T-cell (primary cell): ENCODE results near the gene AMELX. TPM values are rescaled to one million over a fixed set of nuclear protein-coding genes. Genes with fewer than 3 reads are reported as not detected.

Experiments used
- ATAC-seq, 4 experiments: fragments of 200-7000 bp in 3 of 4; fragments of 150-1000 bp in 1 of 4; cut with Tn5 transposase; replicated peaks in 1 of 4; 1 replicate in 3 of 4; 2 replicates in 1 of 4; pipeline ENCODE4 v1.10.0; 2021; ENCODE audit warnings: moderate library complexity in 3 of 4, mild to moderate bottlenecking in 2 of 4, moderate number of reproducible peaks in 1 of 4
- CTCF ChIA-PET, 2 donors: fragments of 300-600 bp; sonication (Branson Sonifier 250); formaldehyde crosslinking; loops; one replicate each; lab custom pipeline; 2022; ENCODE audit warnings: antibody characterized with exemption in 2 of 2; lab: Charles Lee
- POLR2A ChIA-PET, 2 donors: fragments of 300-600 bp; sonication (Branson Sonifier 250); formaldehyde crosslinking; loops; one replicate each; lab custom pipeline; 2022; ENCODE audit warnings: antibody characterized with exemption in 2 of 2; lab: Charles Lee
- DNase-seq, 35 experiments: peaks; one replicate each; pipeline versions ENCODE4 v3.0.0 to v3.0.0-alpha.2; 2013 to 2023
- H3K27ac ChIP-seq: one replicate; pipeline ENCODE4 v1.5.1; 2013; ENCODE audit warnings: low read length
- H3K27me3 ChIP-seq, 2 experiments: replicated peaks in 1 of 2; 1 replicate in 1 of 2; 2 replicates in 1 of 2; pipeline versions ENCODE4 v1.6.1 to v1.7.0; 2013; ENCODE audit warnings: low read length in 1 of 2, mixed read lengths in 1 of 2; ENCODE audit not compliant: control insufficient read depth in 2 of 2, insufficient read depth in 2 of 2; ENCODE audit errors: extremely low read depth in 1 of 2
- H3K36me3 ChIP-seq, 2 donors: 1 replicate in 1 of 2; 2 replicates in 1 of 2; pipeline versions ENCODE4 v1.6.1 to v1.7.0; 2013; ENCODE audit warnings: low read length in 1 of 2; ENCODE audit not compliant: control insufficient read depth in 2 of 2, insufficient read depth in 1 of 2; ENCODE audit errors: extremely low read depth in 1 of 2
- H3K4me1 ChIP-seq, 2 experiments: 1 replicate in 1 of 2; 2 replicates in 1 of 2; pipeline versions ENCODE4 v1.6.1 to v1.7.0; 2013; ENCODE audit warnings: low read length in 2 of 2, mixed read lengths in 1 of 2; ENCODE audit not compliant: insufficient read depth in 2 of 2, control insufficient read depth in 1 of 2; ENCODE audit errors: extremely low read depth in 1 of 2
- H3K4me3 ChIP-seq, 2 donors: 1 replicate in 1 of 2; 2 replicates in 1 of 2; pipeline versions ENCODE4 v1.5.1 to v1.7.0; 2013; ENCODE audit warnings: mild to moderate bottlenecking in 2 of 2, low read length in 1 of 2, moderate library complexity in 1 of 2; ENCODE audit not compliant: control insufficient read depth in 1 of 2; ENCODE audit errors: extremely low read depth in 1 of 2
- H3K9me3 ChIP-seq: 2 replicates; pipeline ENCODE4 v1.7.0; 2013
- H3K27ac Mint-ChIP-seq, 2 donors: one replicate each; pipeline ENCODE4 v1.8.0; 2020 to 2021; ENCODE audit warnings: mild to moderate bottlenecking in 2 of 2, mixed read lengths in 2 of 2
- H3K27me3 Mint-ChIP-seq, 2 donors: one replicate each; pipeline ENCODE4 v1.8.0; 2021 to 2022; ENCODE audit warnings: mixed read lengths in 2 of 2
- H3K36me3 Mint-ChIP-seq: one replicate; pipeline ENCODE4 v1.8.0; 2021; ENCODE audit warnings: mixed read lengths
- H3K4me1 Mint-ChIP-seq, 3 donors: one replicate each; pipeline ENCODE4 v1.8.0; 2020 to 2022; ENCODE audit warnings: mixed read lengths in 3 of 3, mild to moderate bottlenecking in 1 of 3
- H3K4me3 Mint-ChIP-seq, 3 donors: one replicate each; pipeline ENCODE4 v1.8.0; 2020 to 2022; ENCODE audit warnings: mild to moderate bottlenecking in 3 of 3, mixed read lengths in 3 of 3, moderate library complexity in 3 of 3
- H3K9me3 Mint-ChIP-seq, 3 donors: one replicate each; pipeline ENCODE4 v1.8.0; 2020 to 2022; ENCODE audit warnings: mixed read lengths in 3 of 3
- WGBS: methylation state at CpG from one replicate; pipeline ENCODE4 v1.1.5; 2013; ENCODE audit warnings: missing lambda C conversion rate; ENCODE audit not compliant: insufficient coverage; 5-methylcytosine and 5-hydroxymethylcytosine counted together
- total RNA-seq, 35 experiments: library from RNA in 6 of 35; stranded (reverse) in 6 of 35; fragments of 120-200 nt in 1 of 35; gene quantifications; one replicate each; pipeline versions ENCODE4 v1.2.1 to v1.2.4 and lab custom pipeline; 2013 to 2026

The AMELX gene
- total RNA-seq, 5 donors from 2014 or later (not counting 1 experiment from before 2014, with no cell fraction given) = not detected

DNA sequence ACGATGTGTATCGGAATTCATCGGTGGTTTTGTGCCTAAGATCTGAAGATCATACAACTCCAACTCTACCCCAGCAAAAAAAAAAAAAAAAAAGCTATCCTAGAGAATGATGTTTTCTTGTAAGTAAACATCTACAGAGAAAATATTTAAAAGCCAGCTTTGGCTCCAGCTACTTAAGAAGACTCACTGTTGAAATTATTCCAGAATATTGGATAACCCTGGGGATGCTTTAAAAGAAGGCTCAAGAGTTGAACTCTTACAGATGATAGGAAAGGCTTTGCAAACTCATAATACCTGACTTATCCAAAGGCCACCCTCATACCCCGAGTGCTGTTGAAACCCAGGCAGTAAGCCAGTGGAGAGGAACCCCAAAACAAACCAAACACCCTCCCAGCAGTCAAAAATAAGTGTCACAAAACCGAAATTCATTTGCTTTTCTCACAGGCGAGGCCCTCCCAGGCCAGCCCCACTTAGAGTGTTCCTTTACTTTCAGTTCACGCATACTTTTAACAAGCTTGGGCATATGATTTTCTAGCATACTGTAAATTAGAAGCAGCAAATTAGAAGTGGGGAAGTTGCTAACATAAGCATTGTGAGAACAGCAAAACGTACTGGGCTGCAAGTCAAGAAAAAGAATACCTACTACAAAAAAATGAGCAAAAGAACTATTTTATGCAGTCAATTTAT is 2.7 kb upstream of the AMELX start:
- H3K36me3 Mint-ChIP-seq = no peaks in the 10 kb centered on the region
- no peak overlapping the region for H3K27ac Mint-ChIP-seq
- no peaks in the 10 kb centered on the region for H3K9me3 Mint-ChIP-seq
- ATAC-seq (no peak), DNase-seq (no peak)
- no peaks in the 10 kb centered on the region for H3K27me3 ChIP-seq
- 60% methylated on average over 1 of the region's 8 CpGs for WGBS
- no peak overlapping the region for H3K27ac ChIP-seq
- H3K36me3 ChIP-seq = no peaks in the 10 kb centered on the region
- ChIA-PET POLR2A (interaction anchor here in 1 of 2 donors (0.5 to 0.6 kb wide), 3 partner anchors 9 to 11 kb away, joined by 4 to 8 read pairs (median 5); no protein-coding TSS in a partner anchor), CTCF (interaction anchor here (0.6 to 0.7 kb wide), 3 partner anchors 19 to 387 kb away, joined by 3 to 4 read pairs (median 3); no protein-coding TSS in a partner anchor)
- H3K9me3 ChIP-seq = no peaks in the 10 kb centered on the region
- peaks cover 0 to 8% of the 10 kb centered on the region in 2 donors for H3K27me3 Mint-ChIP-seq
- no peaks in the 10 kb centered on the region for H3K4me1 ChIP-seq
- H3K4me1 Mint-ChIP-seq = no peaks in the 10 kb centered on the region
- H3K4me3 ChIP-seq = no peak overlapping the region
- no peak overlapping the region for H3K4me3 Mint-ChIP-seq

DNA sequence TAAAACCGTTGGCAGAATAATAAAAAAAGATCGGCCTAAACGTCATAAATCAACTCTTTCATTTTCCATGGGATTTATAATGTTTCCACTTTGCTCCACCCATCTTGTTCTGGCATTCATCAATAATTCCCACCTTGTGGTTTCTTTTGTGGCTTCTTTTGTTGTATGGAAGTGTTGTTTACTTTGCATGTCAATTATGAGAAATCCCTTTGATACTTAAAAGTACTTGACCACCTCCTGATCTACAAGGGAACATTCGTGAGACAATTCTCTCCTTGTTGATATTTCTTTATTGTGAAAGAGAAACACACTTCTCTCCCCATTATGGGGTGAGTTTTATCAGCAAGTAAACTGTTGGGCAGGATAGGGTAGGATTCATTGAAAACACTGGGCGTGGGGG is 2.8 kb downstream of the AMELX start:
- H3K27ac ChIP-seq = no peak overlapping the region
- H3K36me3 Mint-ChIP-seq = no peaks in the 10 kb centered on the region
- peaks cover 2 to 7% of the 10 kb centered on the region in 2 donors for H3K27me3 Mint-ChIP-seq
- ATAC-seq (no peak), DNase-seq (no peak)
- no peak overlapping the region for H3K4me3 Mint-ChIP-seq
- H3K4me1 Mint-ChIP-seq = no peaks in the 10 kb centered on the region
- H3K9me3 Mint-ChIP-seq = no peaks in the 10 kb centered on the region
- H3K27ac Mint-ChIP-seq = no peak overlapping the region
- H3K4me3 ChIP-seq = no peak overlapping the region
- H3K9me3 ChIP-seq = no peaks in the 10 kb centered on the region
- no peaks in the 10 kb centered on the region for H3K27me3 ChIP-seq
- ChIA-PET CTCF (no interaction called here), POLR2A (no interaction called here)
- WGBS = no CpG with 5 or more reads among the region's 5 CpGs
- no peaks in the 10 kb centered on the region for H3K4me1 ChIP-seq
- H3K36me3 ChIP-seq = no peaks in the 10 kb centered on the region

DNA sequence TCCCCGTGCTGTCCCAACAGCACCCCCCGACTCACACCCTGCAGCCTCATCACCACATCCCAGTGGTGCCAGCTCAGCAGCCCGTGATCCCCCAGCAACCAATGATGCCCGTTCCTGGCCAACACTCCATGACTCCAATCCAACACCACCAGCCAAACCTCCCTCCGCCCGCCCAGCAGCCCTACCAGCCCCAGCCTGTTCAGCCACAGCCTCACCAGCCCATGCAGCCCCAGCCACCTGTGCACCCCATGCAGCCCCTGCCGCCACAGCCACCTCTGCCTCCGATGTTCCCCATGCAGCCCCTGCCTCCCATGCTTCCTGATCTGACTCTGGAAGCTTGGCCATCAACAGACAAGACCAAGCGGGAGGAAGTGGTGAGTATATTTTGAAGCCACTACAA is 5.4 kb downstream of the AMELX start:
- H3K4me1 Mint-ChIP-seq = no peaks in the 10 kb centered on the region
- ChIA-PET POLR2A (no interaction called here), CTCF (no interaction called here)
- DNase-seq = no peak
- H3K27me3 Mint-ChIP-seq = peaks cover 2 to 3% of the 10 kb centered on the region in 2 donors
- no peak for ATAC-seq
- Histone ChIP-seq H3K4me1 (no peaks in the 10 kb centered on the region), H3K27ac (no peak overlapping the region), H3K9me3 (no peaks in the 10 kb centered on the region), H3K36me3 (no peaks in the 10 kb centered on the region), H3K4me3 (no peak overlapping the region), H3K27me3 (no peaks in the 10 kb centered on the region)
- H3K4me3 Mint-ChIP-seq = no peak overlapping the region
- H3K9me3 Mint-ChIP-seq = no peaks in the 10 kb centered on the region
- H3K27ac Mint-ChIP-seq = no peak overlapping the region
- WGBS = 89% methylated on average over 3 of the region's 9 CpGs
- H3K36me3 Mint-ChIP-seq = no peaks in the 10 kb centered on the region

DNA sequence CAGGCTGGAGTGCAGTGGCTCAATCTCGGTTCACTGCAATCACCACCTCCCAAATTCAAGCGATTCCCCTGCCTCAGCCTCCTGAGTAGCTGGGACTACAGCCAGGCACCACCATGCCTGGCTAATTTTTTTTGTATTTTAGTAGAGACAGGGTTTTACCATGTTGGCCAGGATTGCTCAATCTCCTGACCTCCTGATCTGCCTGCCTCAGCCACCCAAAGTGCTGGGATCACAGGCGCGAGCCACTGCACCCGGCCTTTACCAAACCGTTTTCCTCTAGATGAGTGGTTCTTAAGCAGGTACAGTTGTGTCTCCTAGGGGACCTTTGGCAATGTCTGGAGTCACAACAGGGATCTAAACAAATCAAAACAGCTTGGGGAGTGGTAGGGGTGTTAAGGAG is 11.6 kb downstream of the AMELX start:
- WGBS = no CpG with 5 or more reads among the region's 6 CpGs
- H3K4me1 ChIP-seq = no peaks in the 10 kb centered on the region
- DNase-seq (no peak), ATAC-seq (no peak)
- H3K9me3 ChIP-seq = no peaks in the 10 kb centered on the region
- no peak overlapping the region for H3K4me3 Mint-ChIP-seq
- no peaks in the 10 kb centered on the region for H3K9me3 Mint-ChIP-seq
- CTCF ChIA-PET = no interaction called here
- POLR2A ChIA-PET = no interaction called here
- no peak overlapping the region for H3K4me3 ChIP-seq
- no peaks in the 10 kb centered on the region for H3K36me3 Mint-ChIP-seq
- no peaks in the 10 kb centered on the region for H3K27me3 ChIP-seq
- no peak overlapping the region for H3K27ac Mint-ChIP-seq
- H3K27ac ChIP-seq = no peak overlapping the region
- peaks cover 0 to 10% of the 10 kb centered on the region in 2 donors for H3K27me3 Mint-ChIP-seq
- no peaks in the 10 kb centered on the region for H3K36me3 ChIP-seq
- no peaks in the 10 kb centered on the region for H3K4me1 Mint-ChIP-seq

DNA sequence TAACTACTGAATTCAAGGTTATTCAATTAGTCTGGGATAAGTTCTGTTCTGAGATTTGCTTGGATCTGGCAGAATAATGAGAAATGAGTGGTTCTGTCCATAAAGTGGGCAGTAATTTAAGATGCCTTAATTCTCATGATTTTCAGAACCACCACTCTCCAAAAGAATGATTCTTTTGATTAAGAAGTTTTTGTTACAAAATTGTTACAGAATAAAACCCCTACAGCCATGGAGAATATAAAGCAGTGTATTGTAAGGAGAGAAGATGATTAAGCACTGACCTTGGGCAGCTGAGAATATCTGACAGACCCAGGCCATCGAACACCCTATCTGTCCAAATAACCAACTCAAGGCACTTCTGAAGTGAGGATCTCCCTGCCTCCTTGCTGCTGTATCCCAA is 12.4 kb downstream of the AMELX start:
- H3K4me3 Mint-ChIP-seq = no peak overlapping the region
- H3K36me3 Mint-ChIP-seq = no peaks in the 10 kb centered on the region
- ATAC-seq (no peak), DNase-seq (no peak)
- CTCF ChIA-PET = no interaction called here
- Histone ChIP-seq H3K27ac (no peak overlapping the region), H3K4me3 (no peak overlapping the region), H3K9me3 (no peaks in the 10 kb centered on the region), H3K36me3 (no peaks in the 10 kb centered on the region), H3K27me3 (no peaks in the 10 kb centered on the region), H3K4me1 (no peaks in the 10 kb centered on the region)
- POLR2A ChIA-PET = no interaction called here
- no peaks in the 10 kb centered on the region for H3K9me3 Mint-ChIP-seq
- H3K4me1 Mint-ChIP-seq = no peaks in the 10 kb centered on the region
- no CpG with 5 or more reads among the region's 1 CpG for WGBS
- H3K27me3 Mint-ChIP-seq = peaks cover 0 to 10% of the 10 kb centered on the region in 2 donors
- H3K27ac Mint-ChIP-seq = no peak overlapping the region

DNA sequence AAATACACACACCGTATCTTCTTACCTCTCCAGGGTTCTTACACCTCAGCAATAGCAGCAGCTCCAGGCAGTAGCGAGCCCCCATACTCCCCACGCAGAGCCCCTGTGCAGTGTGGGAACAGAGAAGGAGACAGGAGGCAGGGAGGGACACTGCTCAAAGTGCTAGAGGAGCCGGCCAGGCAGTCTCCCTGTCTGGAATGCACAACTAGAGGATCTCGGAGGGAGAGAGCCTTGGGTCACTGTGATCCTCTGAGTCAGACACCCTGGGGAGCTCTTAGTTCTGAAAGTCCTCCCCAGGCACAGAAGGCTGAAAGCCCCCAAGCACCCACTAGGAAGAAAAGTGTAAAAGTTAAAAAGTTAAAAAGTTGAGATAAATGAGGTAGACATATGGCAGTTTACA is 16.0 kb downstream of the AMELX start:
- ChIA-PET POLR2A (no interaction called here), CTCF (no interaction called here)
- Histone ChIP-seq H3K4me1 (no peaks in the 10 kb centered on the region), H3K27ac (no peak overlapping the region), H3K9me3 (no peaks in the 10 kb centered on the region), H3K4me3 (no peak overlapping the region), H3K27me3 (no peaks in the 10 kb centered on the region), H3K36me3 (no peaks in the 10 kb centered on the region)
- peaks cover 0 to 10% of the 10 kb centered on the region in 2 donors for H3K27me3 Mint-ChIP-seq
- H3K36me3 Mint-ChIP-seq = no peaks in the 10 kb centered on the region
- 80% methylated on average over 1 of the region's 5 CpGs for WGBS
- ATAC-seq (no peak), DNase-seq (no peak)
- peak overlapping the region in 1 of 2 donors; percentile 72 for H3K27ac Mint-ChIP-seq
- no peak overlapping the region for H3K4me3 Mint-ChIP-seq
- H3K4me1 Mint-ChIP-seq = no peaks in the 10 kb centered on the region
- H3K9me3 Mint-ChIP-seq = peaks cover 0 to 4% (median 0%) of the 10 kb centered on the region in 3 donors
